ENCODE data around the gene SVOPL.

SVOPL gene

GRCh38 chr7:138595454-138595853 is 105.7 kb downstream of the SVOPL start:
- no peak for TF ChIP-seq CTCF (IDR thresholded peaks at IDR 0.05; ENCODE audit: borderline replicate concordance, insufficient read depth, low read depth, low read length)
- H3K4me3 ChIP-seq (ENCODE audit: low read depth, low read length): no peak overlapping the region

GRCh38 chr7:138590154-138590553 is 111.0 kb downstream of the SVOPL start:
- no peak overlapping the region for H3K4me3 ChIP-seq (ENCODE audit: low read depth, low read length)
- no peak for TF ChIP-seq CTCF (IDR thresholded peaks at IDR 0.05; ENCODE audit: borderline replicate concordance, insufficient read depth, low read depth, low read length)

- H3K4me3 ChIP-seq (ENCODE audit: low read depth, low read length): no peak overlapping the region
- TF ChIP-seq CTCF (IDR thresholded peaks at IDR 0.05; ENCODE audit: borderline replicate concordance, insufficient read depth, low read depth, low read length): no peak
Measured at GRCh38 chr7:138588986-138589385, 112.2 kb downstream of the SVOPL start.

GRCh38 chr7:138587485-138587884 is 113.7 kb downstream of the SVOPL start:
- TF ChIP-seq CTCF (IDR thresholded peaks at IDR 0.05; ENCODE audit: borderline replicate concordance, insufficient read depth, low read depth, low read length): no peak
- H3K4me3 ChIP-seq (ENCODE audit: low read depth, low read length): no peak overlapping the region

GRCh38 chr7:138585283-138585993 is 115.7 kb downstream of the SVOPL start:
- TF ChIP-seq CTCF (IDR thresholded peaks at IDR 0.05; ENCODE audit: borderline replicate concordance, insufficient read depth, low read depth, low read length): no peak
- no peak overlapping the region for H3K4me3 ChIP-seq (ENCODE audit: low read depth, low read length)

GRCh38 chr7:138584696-138585095 is 116.5 kb downstream of the SVOPL start:
- no peak for TF ChIP-seq CTCF (IDR thresholded peaks at IDR 0.05; ENCODE audit: borderline replicate concordance, insufficient read depth, low read depth, low read length)
- H3K4me3 ChIP-seq (ENCODE audit: low read depth, low read length): no peak overlapping the region

GRCh38 chr7:138584283-138584682 is 116.9 kb downstream of the SVOPL start:
- TF ChIP-seq CTCF (IDR thresholded peaks at IDR 0.05; ENCODE audit: borderline replicate concordance, insufficient read depth, low read depth, low read length): no peak
- no peak overlapping the region for H3K4me3 ChIP-seq (ENCODE audit: low read depth, low read length)
